SK-N-SH (cell line): ENCODE data around the gene SDF4. TPM values are rescaled to one million over a fixed set of nuclear protein-coding genes. Genes with fewer than 3 reads are reported as not detected.

Experiments used
- CTCF ChIA-PET: fragments of 300-600, 350-600 bp; formaldehyde crosslinking; extraction: SDS; loops from one replicate; lab custom pipeline; 2021; lab: Yijun Ruan, JAX
- POLR2A ChIA-PET: fragments of 350-600 bp; sonication (Branson Sonifier 250); formaldehyde crosslinking; extraction: SDS; loops from one replicate; lab custom pipeline; 2020; ENCODE audit warnings: antibody characterized with exemption, inconsistent platforms; lab: Yijun Ruan, JAX
- DNase-seq: peaks from one replicate; pipeline ENCODE4 v3.0.0; 2012
- H2AFZ ChIP-seq: fragments of 200-600 bp; sonication (generic); 2 replicates; pipeline ENCODE4 v1.8.1; 2016; ENCODE audit warnings: antibody characterized with exemption, mild to moderate bottlenecking, low read depth
- H3F3A ChIP-seq: fragments of 200-600 bp; sonication (generic); replicated peaks from 2 replicates; pipeline ENCODE3; 2016; ENCODE audit warnings: antibody characterized with exemption, mild to moderate bottlenecking; ENCODE audit not compliant: insufficient read depth
- H3K27ac ChIP-seq, 2 experiments: fragments of 200-500 bp in 1 of 2; fragments of 200-600 bp in 1 of 2; sonication (Bioruptor generic) in 1 of 2; sonication (generic), shearing (Covaris generic) in 1 of 2; 2 replicates each; pipeline versions ENCODE4 v1.5.1 to v1.6.1; 2014 to 2016; ENCODE audit warnings: low read depth in 2 of 2, inconsistent platforms in 1 of 2, low read length in 1 of 2, mild to moderate bottlenecking in 1 of 2, mixed read lengths in 1 of 2
- H3K27me3 ChIP-seq: fragments of 200-600 bp; sonication (generic), shearing (Covaris generic); 2 replicates; pipeline ENCODE4 v1.6.1; 2016; ENCODE audit warnings: mixed run types; ENCODE audit not compliant: insufficient read depth
- H3K36me3 ChIP-seq, 2 experiments: fragments of 200-500 bp in 1 of 2; fragments of 200-600 bp in 1 of 2; sonication (Bioruptor generic) in 1 of 2; sonication (generic) in 1 of 2; replicated peaks in 1 of 2; 2 replicates each; pipeline versions ENCODE3 to v1.5.1; 2014 to 2016; ENCODE audit warnings: low read length in 1 of 2, mild to moderate bottlenecking in 1 of 2; ENCODE audit not compliant: insufficient read depth in 2 of 2, control insufficient read depth in 1 of 2
- H3K4me1 ChIP-seq, 2 experiments: fragments of 200-500 bp in 1 of 2; fragments of 200-600 bp in 1 of 2; sonication (Bioruptor generic) in 1 of 2; sonication (generic), shearing (Covaris generic) in 1 of 2; 2 replicates each; pipeline versions ENCODE4 v1.5.1 to v1.6.1; 2014 to 2016; ENCODE audit warnings: low read depth in 1 of 2, low read length in 1 of 2, mixed run types in 1 of 2; ENCODE audit not compliant: insufficient read depth in 2 of 2, control insufficient read depth in 1 of 2
- H3K4me2 ChIP-seq: fragments of 200-600 bp; sonication (generic), shearing (Covaris generic); 2 replicates; pipeline ENCODE4 v1.6.1; 2017; ENCODE audit warnings: mixed run types
- H3K4me3 ChIP-seq, 2 experiments: fragments of 200-500 bp in 1 of 2; fragments of 200-600 bp in 1 of 2; sonication (Bioruptor generic) in 1 of 2; sonication (generic), shearing (Covaris generic) in 1 of 2; 2 replicates each; pipeline versions ENCODE4 v1.5.1 to v1.8.1; 2014 to 2016; ENCODE audit warnings: low read depth in 2 of 2, inconsistent platforms in 1 of 2, low read length in 1 of 2, mild to moderate bottlenecking in 1 of 2, mixed read lengths in 1 of 2, moderate library complexity in 1 of 2
- H3K79me2 ChIP-seq: fragments of 200-600 bp; sonication (generic); 2 replicates; pipeline ENCODE4 v1.8.1; 2017; ENCODE audit warnings: mild to moderate bottlenecking; ENCODE audit not compliant: insufficient read depth
- H3K9ac ChIP-seq: fragments of 200-600 bp; sonication (generic); 2 replicates; pipeline ENCODE4 v1.6.1; 2017; ENCODE audit warnings: mixed run types
- H3K9me2 ChIP-seq: fragments of 200-600 bp; sonication (generic); 2 replicates; pipeline ENCODE4 v1.6.1; 2017; ENCODE audit warnings: mixed run types
- H3K9me3 ChIP-seq: fragments of 200-600 bp; sonication (generic); 2 replicates; pipeline ENCODE4 v1.6.1; 2017; ENCODE audit warnings: mixed run types, mild to moderate bottlenecking, moderate library complexity
- H4K20me1 ChIP-seq: fragments of 200-600 bp; sonication (generic); 2 replicates; pipeline ENCODE4 v1.6.1; 2017; ENCODE audit warnings: mild to moderate bottlenecking, mixed run types; ENCODE audit not compliant: insufficient read depth
- CHD2 ChIP-seq: fragments of 150-350 bp; IDR thresholded peaks from 2 replicates; pipeline ENCODE4 v1.6.1; 2018; ENCODE audit warnings: low read length; ENCODE audit not compliant: partially characterized antibody
- ELF1 ChIP-seq: IDR thresholded peaks from 2 replicates; pipeline ENCODE4 v1.4.0; 2012
- EZH2phosphoT487 ChIP-seq: fragments of 200-600 bp; sonication (generic); IDR thresholded peaks from 2 replicates; pipeline ENCODE4 v1.6.1; 2017; ENCODE audit warnings: low read depth, mixed run types, mild to moderate bottlenecking, antibody characterized with exemption, moderate library complexity, borderline replicate concordance
- FOSL2 ChIP-seq: IDR thresholded peaks from 2 replicates; pipeline ENCODE4 v1.4.0; 2012; ENCODE audit warnings: low read depth, mild to moderate bottlenecking, moderate library complexity, borderline replicate concordance
- FOXJ3 ChIP-seq: sonication (generic); formaldehyde crosslinking; IDR thresholded peaks from 2 replicates; pipeline ENCODE4 v1.5.1; 2020; ENCODE audit warnings: mild to moderate bottlenecking, missing genetic modification reagents
- FOXM1 ChIP-seq: IDR thresholded peaks from 2 replicates; pipeline ENCODE4 v1.4.0; 2012; ENCODE audit warnings: low read depth, mild to moderate bottlenecking
- GABPA ChIP-seq: IDR thresholded peaks from 2 replicates; pipeline ENCODE4 v1.4.0; 2012; ENCODE audit warnings: low read depth, mild to moderate bottlenecking
- GATA2 ChIP-seq: sonication (generic); formaldehyde crosslinking; IDR thresholded peaks from 2 replicates; pipeline ENCODE4 v1.5.0; 2020; ENCODE audit warnings: mild to moderate bottlenecking, missing genetic modification reagents
- JUND ChIP-seq: IDR thresholded peaks from 2 replicates; pipeline ENCODE4 v1.4.0; 2012
- MEF2A ChIP-seq: IDR thresholded peaks from 2 replicates; pipeline ENCODE4 v1.4.0; 2012; ENCODE audit warnings: low read depth, borderline replicate concordance
- RCOR1 ChIP-seq: fragments of 150-350 bp; IDR thresholded peaks from 2 replicates; pipeline ENCODE4 v1.6.1; 2017; ENCODE audit warnings: antibody characterized with exemption, low read length
- RXRA ChIP-seq: IDR thresholded peaks from 2 replicates; pipeline ENCODE4 v1.4.0; 2012; ENCODE audit warnings: low read depth, mild to moderate bottlenecking, borderline replicate concordance
- SIN3A ChIP-seq: IDR thresholded peaks from 2 replicates; pipeline ENCODE4 v1.6.1; 2012; ENCODE audit warnings: low read depth, mild to moderate bottlenecking, low read length, moderate library complexity, borderline replicate concordance
- SMC3 ChIP-seq: IDR thresholded peaks from 2 replicates; pipeline ENCODE4 v1.6.1; 2012; ENCODE audit warnings: low read depth, low read length, improper control_type of control experiment
- TAF1 ChIP-seq: IDR thresholded peaks from 2 replicates; pipeline ENCODE4 v1.6.1; 2012; ENCODE audit warnings: low read depth, mild to moderate bottlenecking, low read length, moderate library complexity, borderline replicate concordance
- YY1 ChIP-seq: IDR thresholded peaks from 2 replicates; pipeline ENCODE4 v1.4.0; 2012; ENCODE audit warnings: low read depth, mild to moderate bottlenecking
- WGBS: methylation state at CpG from one replicate; pipeline ENCODE4 v1.1.6; 2017; ENCODE audit warnings: low lambda C conversion rate; 5-methylcytosine and 5-hydroxymethylcytosine counted together
- polyA plus RNA-seq, 3 experiments: library from polyadenylated mRNA; depleted of rRNA; stranded (reverse); fragments of >200 nt; gene quantifications; 2 replicates each; pipeline ENCODE4 v1.2.3, GENCODE V29; 2012
- TF ChIP-seq, protein P1 (sequence below): IDR thresholded peaks from 2 replicates; pipeline ENCODE4 v1.4.0; 2012; ENCODE audit warnings: low read depth, borderline replicate concordance
- TF ChIP-seq, protein P2 (sequence below): IDR thresholded peaks from 2 replicates; pipeline ENCODE4 v1.4.0; 2012; ENCODE audit warnings: low read depth
- TF ChIP-seq, protein P3 (sequence below): fragments of 150-350 bp; IDR thresholded peaks from 2 replicates; pipeline ENCODE4 v1.6.1; 2017; ENCODE audit warnings: antibody characterized with exemption, low read length, low read depth, borderline replicate concordance
- TF ChIP-seq, protein P4 (sequence below): fragments of 150-350 bp; IDR thresholded peaks from 2 replicates; pipeline ENCODE4 v1.6.1; 2016; ENCODE audit warnings: mild to moderate bottlenecking, low read depth, low read length
- TF ChIP-seq, protein P5 (sequence below): IDR thresholded peaks from 2 replicates; pipeline ENCODE4 v1.4.0; 2012; ENCODE audit warnings: low read depth, borderline replicate concordance

The SDF4 gene
- polyA plus RNA-seq, 1 of the 3 experiments (the other 2 are of a cell fraction): 265 TPM

GRCh38 chr1:1240348-1240732, 8.5 kb upstream of the SDF4 start (continued):
- TF ChIP-seq, protein P1, sequence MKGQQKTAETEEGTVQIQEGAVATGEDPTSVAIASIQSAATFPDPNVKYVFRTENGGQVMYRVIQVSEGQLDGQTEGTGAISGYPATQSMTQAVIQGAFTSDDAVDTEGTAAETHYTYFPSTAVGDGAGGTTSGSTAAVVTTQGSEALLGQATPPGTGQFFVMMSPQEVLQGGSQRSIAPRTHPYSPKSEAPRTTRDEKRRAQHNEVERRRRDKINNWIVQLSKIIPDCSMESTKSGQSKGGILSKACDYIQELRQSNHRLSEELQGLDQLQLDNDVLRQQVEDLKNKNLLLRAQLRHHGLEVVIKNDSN: no peak
- TF ChIP-seq, protein P2, sequence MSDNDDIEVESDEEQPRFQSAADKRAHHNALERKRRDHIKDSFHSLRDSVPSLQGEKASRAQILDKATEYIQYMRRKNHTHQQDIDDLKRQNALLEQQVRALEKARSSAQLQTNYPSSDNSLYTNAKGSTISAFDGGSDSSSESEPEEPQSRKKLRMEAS: no peak
- TF ChIP-seq TAF1: no peak
- TF ChIP-seq JUND: no peak
- TF ChIP-seq GABPA: no peak

- 5% methylated on average over 3 of the region's 30 CpGs for WGBS
- no peak overlapping the region for H2AFZ ChIP-seq
- H3F3A ChIP-seq: no peaks in the 10 kb centered on the region
- ChIA-PET CTCF (interaction anchor here (0.7 to 5.1 kb wide), 4 partner anchors 11 to 238 kb away, joined by 3 to 43 read pairs (median 8); no protein-coding TSS in a partner anchor), POLR2A (no interaction called here)
- no peaks in the 10 kb centered on the region for H3K9me3 ChIP-seq
- peaks cover 0 to 7% of the 10 kb centered on the region in 2 experiments for H3K36me3 ChIP-seq
- peak; percentile 63 for DNase-seq
- H3K27ac ChIP-seq: no peak overlapping the region
- peaks cover 0 to 18% of the 10 kb centered on the region in 2 experiments; a peak in 1 of 4 replicates for H3K4me1 ChIP-seq
- H3K27me3 ChIP-seq: no peaks in the 10 kb centered on the region
- no peaks in the 10 kb centered on the region for H3K9me2 ChIP-seq
- no peaks in the 10 kb centered on the region for H3K79me2 ChIP-seq
- no peak overlapping the region for H3K4me3 ChIP-seq
- TF ChIP-seq GATA2 (CRISPR knock-in tag): no peak
- no peak for TF ChIP-seq FOSL2
- no peak for TF ChIP-seq FOXJ3 (CRISPR knock-in tag)
- no peak for TF ChIP-seq RXRA
- TF ChIP-seq SMC3: no peak
- TF ChIP-seq MEF2A: no peak
- no peak overlapping the region for H3K9ac ChIP-seq
- no peaks in the 10 kb centered on the region for H4K20me1 ChIP-seq
- H3K4me2 ChIP-seq: no peak overlapping the region
Observed at GRCh38 chr1:1239614-1240347, 8.0 kb upstream of the SDF4 start.

GRCh38 chr1:1239227-1239613, 7.4 kb upstream of the SDF4 start:
- POLR2A ChIA-PET: no interaction called here
- H3K4me2 ChIP-seq: no peak overlapping the region
- no peaks in the 10 kb centered on the region for H3K9me3 ChIP-seq
- TF ChIP-seq, protein P3, sequence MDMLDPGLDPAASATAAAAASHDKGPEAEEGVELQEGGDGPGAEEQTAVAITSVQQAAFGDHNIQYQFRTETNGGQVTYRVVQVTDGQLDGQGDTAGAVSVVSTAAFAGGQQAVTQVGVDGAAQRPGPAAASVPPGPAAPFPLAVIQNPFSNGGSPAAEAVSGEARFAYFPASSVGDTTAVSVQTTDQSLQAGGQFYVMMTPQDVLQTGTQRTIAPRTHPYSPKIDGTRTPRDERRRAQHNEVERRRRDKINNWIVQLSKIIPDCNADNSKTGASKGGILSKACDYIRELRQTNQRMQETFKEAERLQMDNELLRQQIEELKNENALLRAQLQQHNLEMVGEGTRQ: no peak
- TF ChIP-seq CHD2: no peak
- no peak for TF ChIP-seq YY1
- no peak for TF ChIP-seq TAF1
- TF ChIP-seq ELF1: no peak
- TF ChIP-seq, protein P4, sequence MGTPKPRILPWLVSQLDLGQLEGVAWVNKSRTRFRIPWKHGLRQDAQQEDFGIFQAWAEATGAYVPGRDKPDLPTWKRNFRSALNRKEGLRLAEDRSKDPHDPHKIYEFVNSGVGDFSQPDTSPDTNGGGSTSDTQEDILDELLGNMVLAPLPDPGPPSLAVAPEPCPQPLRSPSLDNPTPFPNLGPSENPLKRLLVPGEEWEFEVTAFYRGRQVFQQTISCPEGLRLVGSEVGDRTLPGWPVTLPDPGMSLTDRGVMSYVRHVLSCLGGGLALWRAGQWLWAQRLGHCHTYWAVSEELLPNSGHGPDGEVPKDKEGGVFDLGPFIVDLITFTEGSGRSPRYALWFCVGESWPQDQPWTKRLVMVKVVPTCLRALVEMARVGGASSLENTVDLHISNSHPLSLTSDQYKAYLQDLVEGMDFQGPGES: no peak
- no peak for TF ChIP-seq FOXM1
- TF ChIP-seq, protein P5, sequence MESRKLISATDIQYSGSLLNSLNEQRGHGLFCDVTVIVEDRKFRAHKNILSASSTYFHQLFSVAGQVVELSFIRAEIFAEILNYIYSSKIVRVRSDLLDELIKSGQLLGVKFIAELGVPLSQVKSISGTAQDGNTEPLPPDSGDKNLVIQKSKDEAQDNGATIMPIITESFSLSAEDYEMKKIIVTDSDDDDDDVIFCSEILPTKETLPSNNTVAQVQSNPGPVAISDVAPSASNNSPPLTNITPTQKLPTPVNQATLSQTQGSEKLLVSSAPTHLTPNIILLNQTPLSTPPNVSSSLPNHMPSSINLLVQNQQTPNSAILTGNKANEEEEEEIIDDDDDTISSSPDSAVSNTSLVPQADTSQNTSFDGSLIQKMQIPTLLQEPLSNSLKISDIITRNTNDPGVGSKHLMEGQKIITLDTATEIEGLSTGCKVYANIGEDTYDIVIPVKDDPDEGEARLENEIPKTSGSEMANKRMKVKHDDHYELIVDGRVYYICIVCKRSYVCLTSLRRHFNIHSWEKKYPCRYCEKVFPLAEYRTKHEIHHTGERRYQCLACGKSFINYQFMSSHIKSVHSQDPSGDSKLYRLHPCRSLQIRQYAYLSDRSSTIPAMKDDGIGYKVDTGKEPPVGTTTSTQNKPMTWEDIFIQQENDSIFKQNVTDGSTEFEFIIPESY: no peak
- no peak for TF ChIP-seq FOXJ3 (CRISPR knock-in tag)
- no peak for TF ChIP-seq GATA2 (CRISPR knock-in tag)
- TF ChIP-seq RCOR1: no peak
- TF ChIP-seq SIN3A: no peak
- TF ChIP-seq EZH2phosphoT487: no peak
- H3K9ac ChIP-seq: no peak overlapping the region
- peaks cover 0 to 12% of the 10 kb centered on the region in 2 experiments for H3K36me3 ChIP-seq
- 0 out of 2 replicates have a peak, but pooled peaks cover 3% of the 10 kb centered on the region for H3K79me2 ChIP-seq
- H3K27ac ChIP-seq: no peak overlapping the region
- no peaks in the 10 kb centered on the region for H3F3A ChIP-seq
- DNase-seq: peak; percentile 57
- no peaks in the 10 kb centered on the region for H3K9me2 ChIP-seq
- no CpG with 5 or more reads among the region's 15 CpGs for WGBS
- no peaks in the 10 kb centered on the region for H3K27me3 ChIP-seq
- CTCF ChIA-PET: interaction anchor here (0.7 to 5.1 kb wide), 4 partner anchors 11 to 237 kb away, joined by 3 to 43 read pairs (median 8); no protein-coding TSS in a partner anchor
- peaks cover 0 to 18% of the 10 kb centered on the region in 2 experiments; a peak in 1 of 4 replicates for H3K4me1 ChIP-seq
- H2AFZ ChIP-seq: no peak overlapping the region
- H3K4me3 ChIP-seq: no peak overlapping the region
- no peaks in the 10 kb centered on the region for H4K20me1 ChIP-seq
